SK-N-SH treated with all-trans-retinoic acid at 6 μM for 48 hours (cell line): ENCODE measurements around the gene SEPTIN7.

Source experiments
- ARNTL ChIP-seq: fragments of 450-650 bp; formaldehyde crosslinking; IDR thresholded peaks from 2 replicates; pipeline ENCODE4 v1.5.0; 2020; ENCODE audit warnings: low read depth, mild to moderate bottlenecking, moderate library complexity, borderline replicate concordance
- BACH2 ChIP-seq: fragments of 250-450 bp; sonication (Bioruptor Pico); IDR thresholded peaks from 2 replicates; pipeline ENCODE4 v1.9.0; 2021; ENCODE audit warnings: mild to moderate bottlenecking, borderline replicate concordance
- GLIS3 ChIP-seq: fragments of 250-450 bp; sonication (Bioruptor Pico); IDR thresholded peaks from 2 replicates; pipeline ENCODE4 v1.5.0; 2020; ENCODE audit warnings: mild to moderate bottlenecking, moderate library complexity
- ISL1 ChIP-seq: fragments of 250-450 bp; sonication (Bioruptor Pico); IDR thresholded peaks from 2 replicates; pipeline ENCODE4 v2.1.2; 2022; ENCODE audit warnings: mild to moderate bottlenecking, moderate library complexity
- OSR1 ChIP-seq: fragments of 250-450 bp; sonication (Bioruptor Pico); IDR thresholded peaks from 2 replicates; pipeline ENCODE4 v1.8.0; 2022; ENCODE audit warnings: moderate library complexity, mild to moderate bottlenecking, inconsistent platforms
- PATZ1 ChIP-seq: fragments of 250-450 bp; sonication (Bioruptor Pico); IDR thresholded peaks from 2 replicates; pipeline ENCODE4 v1.8.0; 2020; ENCODE audit warnings: mild to moderate bottlenecking, moderate library complexity, borderline replicate concordance
- PPARA ChIP-seq: fragments of 250-450 bp; sonication (Bioruptor Pico); IDR thresholded peaks from 2 replicates; pipeline ENCODE4 v1.5.0; 2020; ENCODE audit warnings: mild to moderate bottlenecking, borderline replicate concordance
- RARB ChIP-seq: fragments of 250-450 bp; sonication (Bioruptor Pico); IDR thresholded peaks from 2 replicates; pipeline ENCODE4 v1.8.0; 2021; ENCODE audit warnings: mild to moderate bottlenecking, moderate library complexity
- ZC3H10 ChIP-seq: fragments of 250-450 bp; sonication (Bioruptor Pico); IDR thresholded peaks from 2 replicates; pipeline ENCODE4 v1.5.1; 2021; ENCODE audit warnings: mild to moderate bottlenecking, moderate library complexity
- ZFP30 ChIP-seq: fragments of 450-650 bp; formaldehyde crosslinking; IDR thresholded peaks from 2 replicates; pipeline ENCODE4 v1.5.0; 2022; ENCODE audit warnings: mild to moderate bottlenecking, moderate library complexity
- ZNF565 ChIP-seq: fragments of 450-650 bp; formaldehyde crosslinking; conservative IDR thresholded peaks from 2 replicates; pipeline ENCODE4 v1.5.0; 2020; ENCODE audit warnings: low read depth, mild to moderate bottlenecking, moderate library complexity
- ZNF70 ChIP-seq: fragments of 450-650 bp; formaldehyde crosslinking; IDR thresholded peaks from 2 replicates; pipeline ENCODE4 v1.5.0; 2020; ENCODE audit warnings: mild to moderate bottlenecking, moderate library complexity

- no peak for TF ChIP-seq OSR1
- no peak for TF ChIP-seq ARNTL
- 0 out of 2 replicates have a peak, but pooled peaks have one; percentile 54 for TF ChIP-seq BACH2 (CRISPR knock-in tag)
- 0 out of 2 replicates have a peak, but pooled peaks have one; percentile 11 for TF ChIP-seq ZNF565 (CRISPR knock-in tag)
- TF ChIP-seq PATZ1 (CRISPR knock-in tag), result no peak
- TF ChIP-seq ZC3H10, result no peak
- no peak for TF ChIP-seq ZNF70 (CRISPR knock-in tag)
- no peak for TF ChIP-seq GLIS3
- peak; percentile 68 for TF ChIP-seq ISL1
- TF ChIP-seq PPARA (CRISPR knock-in tag), result no peak
- no peak for TF ChIP-seq RARB (CRISPR knock-in tag)
- no peak for TF ChIP-seq ZFP30 (CRISPR knock-in tag)
Measured at GRCh38 chr7:35761871-35762677, 38.8 kb upstream of the SEPTIN7 start.
